GM21526 (cell line): Measurements from ENCODE around the gene PRR14.

ENCODE experiments used
- ATAC-seq: cut with Tn5 transposase; IDR thresholded peaks from one replicate; pipeline ENCODE4 v1.9.1; 2021; ENCODE audit warnings: moderate library complexity; ENCODE audit not compliant: unreplicated experiment, low FRiP score

PRR14 gene

GRCh38 chr16:30650369-30651123 is at the start of gene PRR14:
Gene PRR14, plus strand, starts transcription at chr16:30650960. Its CDS starts 686 bp downstream, at chr16:30651646.
- ATAC-seq = peak; percentile 71

GRCh38 chr16:30601966-30602365 is 48.8 kb upstream of the PRR14 start:
- no peak for ATAC-seq

GRCh38 chr16:30602616-30603277 is 48.0 kb upstream of the PRR14 start:
- no peak for ATAC-seq

- ATAC-seq = no peak
These were observed 46.8 kb upstream of the PRR14 start for GRCh38 chr16:30603945-30604315.

- ATAC-seq = no peak
These were observed 46.3 kb upstream of the PRR14 start for GRCh38 chr16:30604316-30604947.

GRCh38 chr16:30605158-30605557 is 45.6 kb upstream of the PRR14 start:
- no peak for ATAC-seq

- no peak for ATAC-seq
These were observed 44.8 kb upstream of the PRR14 start for GRCh38 chr16:30606004-30606403.

GRCh38 chr16:30609002-30609925 is 41.5 kb upstream of the PRR14 start:
- peak; percentile 23 for ATAC-seq

- peak; percentile 75 for ATAC-seq
These were observed 40.6 kb upstream of the PRR14 start, which contains the start of gene ZNF689 for GRCh38 chr16:30609926-30610839. Gene ZNF689, minus strand, starts transcription at chr16:30610389. Its CDS starts 348 bp downstream, at chr16:30610041.

GRCh38 chr16:30615358-30616091 is 35.2 kb upstream of the PRR14 start:
- ATAC-seq = no peak

- no peak for ATAC-seq
These were observed 31.6 kb upstream of the PRR14 start for GRCh38 chr16:30619202-30619601.

- no peak for ATAC-seq
These were observed 31.1 kb upstream of the PRR14 start for GRCh38 chr16:30619638-30620037.

- no peak for ATAC-seq
These were observed 30.6 kb upstream of the PRR14 start for GRCh38 chr16:30620169-30620568.

- ATAC-seq = no peak
These were observed 29.0 kb upstream of the PRR14 start for GRCh38 chr16:30621765-30622164.

GRCh38 chr16:30622455-30623032 is 28.2 kb upstream of the PRR14 start:
- ATAC-seq = no peak

GRCh38 chr16:30623536-30624283 is 27.1 kb upstream of the PRR14 start:
- ATAC-seq = no peak

- no peak for ATAC-seq
These were observed 24.5 kb upstream of the PRR14 start for GRCh38 chr16:30626236-30626635.
